Measurements from ENCODE around the gene MXRA7.

The MXRA7 gene

DNA sequence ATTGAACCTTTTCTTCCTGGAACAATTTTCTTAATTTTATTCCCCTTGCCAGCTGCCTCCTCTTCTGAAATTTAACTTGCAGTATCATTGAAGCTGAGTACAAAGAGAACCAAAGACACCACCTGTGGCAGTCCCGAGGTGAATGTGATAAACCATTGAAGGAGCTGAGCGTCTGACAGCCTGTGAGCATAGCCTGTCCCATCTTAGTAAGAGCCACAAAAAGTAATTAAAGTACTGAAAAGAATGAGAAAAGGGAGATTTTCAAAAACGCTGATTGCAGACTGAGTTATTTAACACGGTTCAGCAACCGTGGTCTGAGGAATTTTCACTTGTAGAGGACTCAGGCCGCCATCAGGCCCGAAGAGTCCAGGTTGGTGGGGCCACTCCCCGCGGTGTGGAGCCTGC lies 40.0 kb downstream of the MXRA7 start:
- H3K4me3 ChIP-seq (ENCODE audit: low read length), result no peak overlapping the region
- H3K27me3 ChIP-seq (replicated peaks; ENCODE audit: control insufficient read depth, insufficient read depth, low read length), result no peaks in the 10 kb centered on the region
- H3K36me3 ChIP-seq (ENCODE audit: control insufficient read depth, insufficient read depth, low read length, severe bottlenecking), result peaks cover 14% of the 10 kb centered on the region
- peak overlapping the region; percentile 85 for H3K9ac ChIP-seq (ENCODE audit: low read length)
- no peak for DNase-seq (ENCODE audit: low read depth)
- H3K4me1 ChIP-seq (ENCODE audit: control insufficient read depth, insufficient read depth, low read length), result peaks cover 21% of the 10 kb centered on the region
- no peaks in the 10 kb centered on the region for H3K9me3 ChIP-seq (ENCODE audit: control insufficient read depth, low read length)

DNA sequence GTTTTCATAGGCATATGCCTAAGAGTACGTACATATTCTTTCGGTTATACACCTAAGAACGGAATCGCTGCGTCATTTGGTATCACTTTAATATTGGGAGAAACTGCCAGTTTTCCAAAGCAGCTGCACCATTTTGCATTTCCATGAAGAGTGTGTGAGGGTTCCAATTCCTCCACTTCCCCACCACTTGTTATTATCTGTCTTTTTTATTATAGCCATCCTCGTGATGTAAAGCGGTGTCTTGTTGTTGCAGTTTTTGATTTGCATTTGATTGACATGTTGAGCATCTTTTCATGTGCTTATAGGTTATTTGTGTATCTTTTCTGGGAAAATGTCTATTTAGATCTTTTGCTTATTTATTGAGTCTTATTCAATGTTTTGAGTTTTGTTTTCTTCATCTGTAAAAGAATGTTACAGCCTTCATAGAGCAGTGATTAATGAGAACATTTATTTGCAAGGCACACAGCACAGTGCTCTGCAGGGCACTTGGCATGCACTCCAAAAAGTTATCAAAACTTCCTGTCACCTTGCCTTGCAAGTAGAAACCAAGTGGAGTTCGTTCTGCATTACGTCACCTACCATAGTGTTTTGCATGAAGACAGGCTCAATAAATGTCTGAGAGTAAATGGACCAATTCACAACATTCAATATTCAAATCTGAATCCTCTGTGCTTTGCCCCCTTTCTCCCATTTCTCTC lies 40.6 kb downstream of the MXRA7 start:
- no peak for DNase-seq (ENCODE audit: low read depth)
- Histone ChIP-seq H3K9ac (ENCODE audit: low read length) (no peak overlapping the region), H3K27me3 (replicated peaks; ENCODE audit: control insufficient read depth, insufficient read depth, low read length) (no peaks in the 10 kb centered on the region)

DNA sequence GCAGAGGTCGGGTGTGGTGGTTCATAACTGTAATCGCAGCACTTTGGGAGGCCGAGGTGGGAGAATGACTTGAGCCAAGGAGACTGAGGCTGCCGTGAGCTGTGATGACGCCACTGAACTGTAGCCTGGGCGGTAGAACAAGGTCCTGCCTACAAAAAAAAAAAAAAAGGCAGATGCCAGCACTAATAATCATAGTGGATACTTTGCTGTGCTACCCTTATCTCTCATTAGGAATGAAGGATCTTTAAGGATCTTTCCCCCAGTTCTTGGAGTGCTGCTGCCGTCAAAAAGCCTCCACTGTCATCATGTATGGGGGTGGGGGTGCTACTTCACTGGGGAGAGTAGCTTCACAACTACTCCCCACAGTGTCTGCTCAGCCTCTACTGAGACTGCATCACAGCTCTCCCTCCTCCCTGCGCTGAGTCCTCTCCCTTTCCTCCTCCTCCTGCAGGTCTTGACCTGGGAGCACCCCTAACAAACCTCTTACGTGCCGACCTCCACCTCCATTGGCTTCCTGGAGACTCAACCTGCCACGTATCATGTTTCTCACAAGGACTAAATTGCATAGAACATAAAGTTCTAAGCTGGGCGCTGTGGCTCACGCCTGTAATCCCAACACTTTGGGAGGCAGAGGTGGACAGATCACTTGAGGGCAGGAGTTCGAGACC lies 42.8 kb downstream of the MXRA7 start:
- H3K36me3 ChIP-seq (ENCODE audit: control insufficient read depth, insufficient read depth, low read length, severe bottlenecking), result no peaks in the 10 kb centered on the region
- H3K9ac ChIP-seq (ENCODE audit: low read length), result no peak overlapping the region
- peaks cover 11% of the 10 kb centered on the region for H3K27me3 ChIP-seq (replicated peaks; ENCODE audit: control insufficient read depth, insufficient read depth, low read length)
- no peak for DNase-seq (ENCODE audit: low read depth)
- peaks cover 21% of the 10 kb centered on the region for H3K4me1 ChIP-seq (ENCODE audit: control insufficient read depth, insufficient read depth, low read length)
- H3K9me3 ChIP-seq (ENCODE audit: control insufficient read depth, low read length), result no peaks in the 10 kb centered on the region
- H3K4me3 ChIP-seq (ENCODE audit: low read length), result no peak overlapping the region

More for the DNA sequence above, 40.6 kb downstream of the MXRA7 start:
- Histone ChIP-seq H3K4me3 (ENCODE audit: low read length) (no peak overlapping the region), H3K4me1 (ENCODE audit: control insufficient read depth, insufficient read depth, low read length) (peaks cover 21% of the 10 kb centered on the region), H3K9me3 (ENCODE audit: control insufficient read depth, low read length) (no peaks in the 10 kb centered on the region), H3K36me3 (ENCODE audit: control insufficient read depth, insufficient read depth, low read length, severe bottlenecking) (peaks cover 12% of the 10 kb centered on the region)

DNA sequence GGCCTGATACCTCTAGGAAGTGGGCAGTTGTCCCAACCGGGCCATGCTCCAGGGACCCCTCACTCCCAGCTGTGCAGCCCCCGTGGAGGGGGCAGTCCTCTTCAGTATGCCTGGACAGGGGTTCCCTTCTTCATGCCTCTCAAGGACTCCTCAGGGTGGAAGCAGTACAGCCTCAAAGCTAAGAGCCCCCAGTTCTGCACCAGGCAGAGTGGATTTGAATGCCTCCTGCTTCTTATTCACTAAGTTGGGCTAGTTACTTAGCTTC lies 43.3 kb downstream of the MXRA7 start:
- Histone ChIP-seq H3K27me3 (replicated peaks; ENCODE audit: control insufficient read depth, insufficient read depth, low read length) (peaks cover 11% of the 10 kb centered on the region), H3K9ac (ENCODE audit: low read length) (no peak overlapping the region), H3K4me1 (ENCODE audit: control insufficient read depth, insufficient read depth, low read length) (peaks cover 17% of the 10 kb centered on the region), H3K4me3 (ENCODE audit: low read length) (no peak overlapping the region), H3K36me3 (ENCODE audit: control insufficient read depth, insufficient read depth, low read length, severe bottlenecking) (no peaks in the 10 kb centered on the region), H3K9me3 (ENCODE audit: control insufficient read depth, low read length) (no peaks in the 10 kb centered on the region)
- no peak for DNase-seq (ENCODE audit: low read depth)

DNA sequence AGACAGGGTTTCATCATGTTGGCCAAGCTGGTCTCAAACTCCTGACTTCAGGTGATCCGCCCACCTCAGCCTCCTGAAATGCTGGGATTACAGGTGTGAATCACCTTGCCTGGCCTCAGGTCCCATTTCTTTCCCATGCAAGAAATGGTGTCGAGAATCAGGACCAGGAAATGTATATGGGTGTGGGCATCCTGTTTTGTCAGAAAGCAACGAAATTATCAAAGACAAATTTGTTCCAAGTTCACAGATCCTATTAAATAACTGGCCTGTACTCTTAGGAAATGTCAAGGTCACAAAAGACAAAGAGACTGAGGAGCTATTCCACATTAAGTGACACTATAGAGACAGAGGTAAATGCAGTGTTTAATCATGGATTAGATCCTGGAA lies 50.1 kb downstream of the MXRA7 start:
- Histone ChIP-seq H3K9ac (ENCODE audit: low read length) (no peak overlapping the region), H3K9me3 (ENCODE audit: control insufficient read depth, low read length) (no peaks in the 10 kb centered on the region), H3K4me1 (ENCODE audit: control insufficient read depth, insufficient read depth, low read length) (no peaks in the 10 kb centered on the region), H3K27me3 (replicated peaks; ENCODE audit: control insufficient read depth, insufficient read depth, low read length) (peaks cover 18% of the 10 kb centered on the region), H3K4me3 (ENCODE audit: low read length) (no peak overlapping the region), H3K36me3 (ENCODE audit: control insufficient read depth, insufficient read depth, low read length, severe bottlenecking) (no peaks in the 10 kb centered on the region)
- no peak for DNase-seq (ENCODE audit: low read depth)

DNA sequence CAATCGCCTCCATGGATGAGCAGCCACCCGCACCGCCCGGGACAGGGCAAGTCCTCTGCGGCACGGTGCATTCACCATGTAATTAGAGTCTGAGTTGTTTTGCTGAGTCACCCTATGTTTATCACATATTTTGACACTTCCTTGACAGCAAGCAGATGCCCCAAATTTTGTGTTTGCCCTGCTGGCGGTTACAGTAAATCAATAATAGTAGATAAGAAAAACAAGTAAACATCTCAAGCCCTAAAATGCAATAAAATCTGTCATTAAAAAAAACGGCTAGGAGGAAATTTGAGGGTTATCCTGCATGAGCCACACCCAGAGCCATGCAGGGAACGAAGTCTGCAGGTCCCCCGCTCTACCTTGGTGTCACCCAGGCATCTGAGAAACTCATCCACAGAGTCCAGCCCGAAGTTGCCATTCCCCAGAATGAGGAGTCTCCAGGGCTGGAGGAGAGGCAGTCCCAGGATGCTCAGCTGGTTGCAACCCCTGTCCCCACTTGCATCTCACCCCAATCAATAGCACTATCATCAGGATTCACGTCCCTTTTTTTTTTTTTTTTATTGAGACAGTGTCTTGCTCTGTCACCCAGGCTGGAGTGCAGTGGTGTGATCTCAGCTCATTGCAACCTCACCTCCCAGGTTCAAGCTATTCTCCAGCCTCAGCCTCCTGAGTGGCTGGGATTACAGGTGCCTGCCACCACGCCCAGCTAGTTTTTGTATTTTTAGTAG lies 50.7 kb downstream of the MXRA7 start:
- Histone ChIP-seq H3K27me3 (replicated peaks; ENCODE audit: control insufficient read depth, insufficient read depth, low read length) (peaks cover 18% of the 10 kb centered on the region), H3K4me1 (ENCODE audit: control insufficient read depth, insufficient read depth, low read length) (no peaks in the 10 kb centered on the region), H3K4me3 (ENCODE audit: low read length) (no peak overlapping the region), H3K9ac (ENCODE audit: low read length) (no peak overlapping the region), H3K36me3 (ENCODE audit: control insufficient read depth, insufficient read depth, low read length, severe bottlenecking) (no peaks in the 10 kb centered on the region), H3K9me3 (ENCODE audit: control insufficient read depth, low read length) (no peaks in the 10 kb centered on the region)
- peak; percentile 35 for DNase-seq (ENCODE audit: low read depth)

DNA sequence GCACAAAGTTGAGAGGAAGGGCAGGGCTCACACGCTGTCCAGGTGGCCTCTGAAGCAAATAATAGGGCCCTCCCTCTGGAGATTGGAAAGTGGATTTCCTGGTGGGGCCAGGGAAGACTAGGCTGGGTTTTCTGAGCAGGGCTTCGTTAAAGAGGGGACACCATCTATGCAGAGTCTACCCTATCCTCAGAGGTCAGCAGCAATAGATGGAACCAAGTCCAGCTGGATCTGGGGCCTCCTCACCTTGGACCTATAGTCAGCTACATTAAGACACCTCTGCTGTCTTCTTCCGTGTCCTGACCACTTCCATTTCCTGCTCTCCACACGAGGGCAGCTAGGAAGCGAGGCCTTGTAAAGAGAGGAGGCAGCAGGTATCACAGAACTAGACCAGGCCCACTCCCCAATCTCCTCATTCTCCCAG lies 52.5 kb downstream of the MXRA7 start:
- Histone ChIP-seq H3K4me3 (ENCODE audit: low read length) (no peak overlapping the region), H3K9me3 (ENCODE audit: control insufficient read depth, low read length) (no peaks in the 10 kb centered on the region), H3K27me3 (replicated peaks; ENCODE audit: control insufficient read depth, insufficient read depth, low read length) (peaks cover 7% of the 10 kb centered on the region), H3K9ac (ENCODE audit: low read length) (no peak overlapping the region), H3K36me3 (ENCODE audit: control insufficient read depth, insufficient read depth, low read length, severe bottlenecking) (no peaks in the 10 kb centered on the region), H3K4me1 (ENCODE audit: control insufficient read depth, insufficient read depth, low read length) (no peaks in the 10 kb centered on the region)
- no peak for DNase-seq (ENCODE audit: low read depth)

DNA sequence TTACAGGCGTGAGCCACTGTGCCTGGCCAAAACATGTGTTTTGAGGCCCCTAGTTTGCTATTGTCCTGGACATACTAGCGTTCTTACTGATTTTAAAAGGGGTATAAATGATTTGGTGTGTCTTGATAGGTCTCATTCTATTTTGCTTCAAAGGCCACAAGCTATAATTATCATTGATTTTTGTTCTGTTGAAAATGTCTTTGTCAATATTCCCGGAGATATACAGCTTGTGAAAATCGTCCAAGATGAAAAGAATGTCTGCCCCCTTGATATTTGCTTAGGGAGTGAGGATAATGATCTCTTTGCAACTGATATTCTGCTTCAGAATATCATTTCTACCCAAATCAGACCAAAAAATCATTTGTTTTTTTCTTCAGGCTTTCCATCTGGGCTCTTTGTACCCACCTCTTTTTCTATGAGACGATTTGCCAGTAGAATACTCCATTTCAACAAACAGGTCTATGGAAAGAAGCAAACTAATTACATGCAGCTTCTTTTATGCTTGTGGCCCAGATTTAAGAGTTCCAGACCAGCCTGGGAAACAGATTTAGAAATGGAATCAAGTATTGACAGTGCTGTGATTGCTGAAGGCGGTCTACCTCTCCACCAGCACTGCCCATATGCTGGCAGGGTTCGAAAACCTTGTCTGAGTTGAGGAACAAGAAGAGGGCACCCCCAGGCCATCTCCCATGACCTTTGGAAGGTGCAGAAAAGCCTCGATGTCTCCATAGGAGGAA lies 53.1 kb downstream of the MXRA7 start:
- no peak overlapping the region for H3K4me3 ChIP-seq (ENCODE audit: low read length)
- DNase-seq (ENCODE audit: low read depth), result no peak
- H3K4me1 ChIP-seq (ENCODE audit: control insufficient read depth, insufficient read depth, low read length), result no peaks in the 10 kb centered on the region
- no peaks in the 10 kb centered on the region for H3K36me3 ChIP-seq (ENCODE audit: control insufficient read depth, insufficient read depth, low read length, severe bottlenecking)
- H3K9ac ChIP-seq (ENCODE audit: low read length), result no peak overlapping the region
- peaks cover 7% of the 10 kb centered on the region for H3K27me3 ChIP-seq (replicated peaks; ENCODE audit: control insufficient read depth, insufficient read depth, low read length)
- H3K9me3 ChIP-seq (ENCODE audit: control insufficient read depth, low read length), result no peaks in the 10 kb centered on the region

DNA sequence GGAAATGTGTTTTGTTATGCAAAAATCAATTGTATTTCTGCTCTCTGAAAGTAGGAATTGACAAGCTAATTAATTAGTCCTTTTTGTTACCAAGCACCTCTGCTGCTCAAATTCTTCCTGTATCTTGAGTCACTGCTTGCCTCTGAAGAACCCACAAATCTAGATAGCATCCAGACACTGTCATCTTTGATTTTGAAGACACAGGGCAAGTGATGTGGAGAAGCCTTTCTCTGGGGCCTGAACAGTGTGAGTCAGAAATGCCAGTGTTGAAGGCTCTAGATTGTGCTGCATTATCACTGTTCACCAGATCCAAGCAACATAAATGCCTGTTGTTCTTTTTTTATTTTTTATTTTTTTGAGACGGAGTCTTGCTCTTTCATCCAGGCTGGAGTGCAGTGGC lies 56.4 kb downstream of the MXRA7 start:
- H3K27me3 ChIP-seq (replicated peaks; ENCODE audit: control insufficient read depth, insufficient read depth, low read length), result peaks cover 15% of the 10 kb centered on the region
- H3K4me1 ChIP-seq (ENCODE audit: control insufficient read depth, insufficient read depth, low read length), result no peaks in the 10 kb centered on the region
- no peak overlapping the region for H3K4me3 ChIP-seq (ENCODE audit: low read length)
- DNase-seq (ENCODE audit: low read depth), result no peak
- H3K9ac ChIP-seq (ENCODE audit: low read length), result no peak overlapping the region
- H3K36me3 ChIP-seq (ENCODE audit: control insufficient read depth, insufficient read depth, low read length, severe bottlenecking), result no peaks in the 10 kb centered on the region
- H3K9me3 ChIP-seq (ENCODE audit: control insufficient read depth, low read length), result peaks cover 10% of the 10 kb centered on the region

DNA sequence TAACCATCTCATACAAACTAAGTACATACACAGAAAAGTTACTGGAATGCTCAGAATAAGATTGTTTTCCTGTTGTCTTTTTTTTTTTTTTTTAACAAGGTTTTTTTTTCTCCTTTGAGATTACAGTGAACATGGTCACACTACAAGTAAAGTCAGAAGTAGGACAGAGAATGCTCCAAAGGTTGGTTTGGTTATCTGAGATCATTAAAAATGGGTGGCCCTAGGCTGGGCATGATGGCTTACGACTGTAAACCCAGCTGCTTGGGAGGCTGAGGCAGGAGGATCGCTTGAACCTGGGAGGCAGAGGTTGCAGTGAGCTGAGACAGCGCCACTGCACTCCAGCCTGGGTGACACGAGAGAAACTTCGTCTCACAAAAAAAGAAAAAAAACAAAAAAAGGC lies 60.3 kb downstream of the MXRA7 start:
- H3K4me1 ChIP-seq (ENCODE audit: control insufficient read depth, insufficient read depth, low read length), result no peaks in the 10 kb centered on the region
- no peak overlapping the region for H3K9ac ChIP-seq (ENCODE audit: low read length)
- no peaks in the 10 kb centered on the region for H3K36me3 ChIP-seq (ENCODE audit: control insufficient read depth, insufficient read depth, low read length, severe bottlenecking)
- H3K27me3 ChIP-seq (replicated peaks; ENCODE audit: control insufficient read depth, insufficient read depth, low read length), result peaks cover 17% of the 10 kb centered on the region
- DNase-seq (ENCODE audit: low read depth), result no peak
- no peak overlapping the region for H3K4me3 ChIP-seq (ENCODE audit: low read length)
- peaks cover 21% of the 10 kb centered on the region for H3K9me3 ChIP-seq (ENCODE audit: control insufficient read depth, low read length)

DNA sequence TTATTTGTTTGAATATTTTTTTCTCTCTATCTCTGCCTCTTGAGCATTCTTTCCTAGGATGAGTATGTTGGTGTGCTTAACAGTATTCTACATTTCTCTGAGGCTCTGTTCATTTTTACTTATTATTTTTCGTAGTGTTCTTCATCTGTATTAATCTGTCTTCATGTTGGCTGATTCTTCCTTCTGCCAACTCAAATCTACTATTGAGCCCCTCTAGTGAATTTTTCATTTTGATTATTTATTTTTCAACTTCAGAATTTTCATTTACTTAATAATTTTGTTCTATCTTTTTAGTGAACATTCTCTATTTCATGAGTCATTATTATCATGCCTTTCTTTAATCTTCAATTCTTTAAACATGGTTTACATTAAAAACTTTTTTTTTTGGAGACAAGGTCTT lies 64.1 kb downstream of the MXRA7 start:
- no peaks in the 10 kb centered on the region for H3K4me1 ChIP-seq (ENCODE audit: control insufficient read depth, insufficient read depth, low read length)
- H3K4me3 ChIP-seq (ENCODE audit: low read length), result no peak overlapping the region
- no peak for DNase-seq (ENCODE audit: low read depth)
- no peaks in the 10 kb centered on the region for H3K36me3 ChIP-seq (ENCODE audit: control insufficient read depth, insufficient read depth, low read length, severe bottlenecking)
- peaks cover 16% of the 10 kb centered on the region for H3K27me3 ChIP-seq (replicated peaks; ENCODE audit: control insufficient read depth, insufficient read depth, low read length)
- H3K9me3 ChIP-seq (ENCODE audit: control insufficient read depth, low read length), result peaks cover 14% of the 10 kb centered on the region
- H3K9ac ChIP-seq (ENCODE audit: low read length), result no peak overlapping the region

All from adipocyte (in vitro differentiated cells).